Measurements from ENCODE around the gene IFT172. TPM values are rescaled to one million over a fixed set of nuclear protein-coding genes. Genes with fewer than 3 reads are reported as not detected.

The IFT172 gene
- total RNA-seq, 1 experiment from 2014 or later, result 25.3 TPM

- H3K27ac Mint-ChIP-seq, result no peak overlapping the region
- DNase-seq (ENCODE audit: low spot score) (no peak), ATAC-seq (no peak)
- H3K4me3 Mint-ChIP-seq, result no peak overlapping the region
- H3K9me3 Mint-ChIP-seq, result no peaks in the 10 kb centered on the region
- ChIA-PET CTCF (no interaction called here), POLR2A (no interaction called here)
- no peaks in the 10 kb centered on the region for H3K36me3 Mint-ChIP-seq
- TF ChIP-seq ZNF416 (CRISPR knock-in tag; IDR thresholded peaks at IDR 0.05), result no peak
- no peak for TF ChIP-seq ZSCAN18 (CRISPR knock-in tag; IDR thresholded peaks at IDR 0.05)
- no peak for TF ChIP-seq NFATC4 (CRISPR knock-in tag; IDR thresholded peaks at IDR 0.05)
- no peak for TF ChIP-seq CDX4 (CRISPR knock-in tag; IDR thresholded peaks at IDR 0.05; ENCODE audit: borderline replicate concordance)
- TF ChIP-seq SMAD3 (CRISPR knock-in tag; IDR thresholded peaks at IDR 0.05; ENCODE audit: borderline replicate concordance), result no peak
- TF ChIP-seq, protein P1, sequence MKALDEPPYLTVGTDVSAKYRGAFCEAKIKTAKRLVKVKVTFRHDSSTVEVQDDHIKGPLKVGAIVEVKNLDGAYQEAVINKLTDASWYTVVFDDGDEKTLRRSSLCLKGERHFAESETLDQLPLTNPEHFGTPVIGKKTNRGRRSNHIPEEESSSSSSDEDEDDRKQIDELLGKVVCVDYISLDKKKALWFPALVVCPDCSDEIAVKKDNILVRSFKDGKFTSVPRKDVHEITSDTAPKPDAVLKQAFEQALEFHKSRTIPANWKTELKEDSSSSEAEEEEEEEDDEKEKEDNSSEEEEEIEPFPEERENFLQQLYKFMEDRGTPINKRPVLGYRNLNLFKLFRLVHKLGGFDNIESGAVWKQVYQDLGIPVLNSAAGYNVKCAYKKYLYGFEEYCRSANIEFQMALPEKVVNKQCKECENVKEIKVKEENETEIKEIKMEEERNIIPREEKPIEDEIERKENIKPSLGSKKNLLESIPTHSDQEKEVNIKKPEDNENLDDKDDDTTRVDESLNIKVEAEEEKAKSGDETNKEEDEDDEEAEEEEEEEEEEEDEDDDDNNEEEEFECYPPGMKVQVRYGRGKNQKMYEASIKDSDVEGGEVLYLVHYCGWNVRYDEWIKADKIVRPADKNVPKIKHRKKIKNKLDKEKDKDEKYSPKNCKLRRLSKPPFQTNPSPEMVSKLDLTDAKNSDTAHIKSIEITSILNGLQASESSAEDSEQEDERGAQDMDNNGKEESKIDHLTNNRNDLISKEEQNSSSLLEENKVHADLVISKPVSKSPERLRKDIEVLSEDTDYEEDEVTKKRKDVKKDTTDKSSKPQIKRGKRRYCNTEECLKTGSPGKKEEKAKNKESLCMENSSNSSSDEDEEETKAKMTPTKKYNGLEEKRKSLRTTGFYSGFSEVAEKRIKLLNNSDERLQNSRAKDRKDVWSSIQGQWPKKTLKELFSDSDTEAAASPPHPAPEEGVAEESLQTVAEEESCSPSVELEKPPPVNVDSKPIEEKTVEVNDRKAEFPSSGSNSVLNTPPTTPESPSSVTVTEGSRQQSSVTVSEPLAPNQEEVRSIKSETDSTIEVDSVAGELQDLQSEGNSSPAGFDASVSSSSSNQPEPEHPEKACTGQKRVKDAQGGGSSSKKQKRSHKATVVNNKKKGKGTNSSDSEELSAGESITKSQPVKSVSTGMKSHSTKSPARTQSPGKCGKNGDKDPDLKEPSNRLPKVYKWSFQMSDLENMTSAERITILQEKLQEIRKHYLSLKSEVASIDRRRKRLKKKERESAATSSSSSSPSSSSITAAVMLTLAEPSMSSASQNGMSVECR (CRISPR knock-in tag; IDR thresholded peaks at IDR 0.05; ENCODE audit: borderline replicate concordance), result no peak
- TF ChIP-seq, protein P2, sequence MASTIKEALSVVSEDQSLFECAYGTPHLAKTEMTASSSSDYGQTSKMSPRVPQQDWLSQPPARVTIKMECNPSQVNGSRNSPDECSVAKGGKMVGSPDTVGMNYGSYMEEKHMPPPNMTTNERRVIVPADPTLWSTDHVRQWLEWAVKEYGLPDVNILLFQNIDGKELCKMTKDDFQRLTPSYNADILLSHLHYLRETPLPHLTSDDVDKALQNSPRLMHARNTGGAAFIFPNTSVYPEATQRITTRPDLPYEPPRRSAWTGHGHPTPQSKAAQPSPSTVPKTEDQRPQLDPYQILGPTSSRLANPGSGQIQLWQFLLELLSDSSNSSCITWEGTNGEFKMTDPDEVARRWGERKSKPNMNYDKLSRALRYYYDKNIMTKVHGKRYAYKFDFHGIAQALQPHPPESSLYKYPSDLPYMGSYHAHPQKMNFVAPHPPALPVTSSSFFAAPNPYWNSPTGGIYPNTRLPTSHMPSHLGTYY (CRISPR knock-in tag; IDR thresholded peaks at IDR 0.05), result no peak
- TF ChIP-seq PRDM15 (CRISPR knock-in tag; IDR thresholded peaks at IDR 0.05), result no peak
- peaks cover 12% of the 10 kb centered on the region for H3K27me3 Mint-ChIP-seq (ENCODE audit: low read depth)
- no peaks in the 10 kb centered on the region for H3K4me1 Mint-ChIP-seq
Measured at GRCh38 chr2:27522400-27522945, 32.9 kb upstream of the IFT172 start.

DNA sequence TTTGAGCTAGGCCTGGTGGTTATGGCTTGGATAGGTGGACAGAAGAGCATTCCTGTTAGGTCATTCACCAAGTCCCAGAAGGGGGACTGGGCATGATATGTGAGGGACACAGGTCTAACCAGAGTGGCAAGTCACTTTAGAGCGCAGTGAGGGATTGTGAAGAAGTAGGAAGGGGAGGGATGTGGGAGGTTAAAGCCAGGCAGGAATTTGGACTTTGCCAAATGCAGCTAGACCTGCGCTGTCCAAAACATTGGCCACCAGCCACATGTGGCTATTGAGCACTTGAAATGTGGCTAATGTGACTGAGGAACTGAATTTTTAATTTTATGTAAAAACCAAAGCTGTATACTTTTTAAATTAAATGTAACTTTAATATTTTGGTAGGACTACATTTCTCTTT, 30.8 kb upstream of the IFT172 start:
- Mint-ChIP-seq H3K4me1 (no peaks in the 10 kb centered on the region), H3K9me3 (no peaks in the 10 kb centered on the region), H3K27me3 (ENCODE audit: low read depth) (peaks cover 12% of the 10 kb centered on the region), H3K36me3 (no peaks in the 10 kb centered on the region), H3K27ac (no peak overlapping the region), H3K4me3 (no peak overlapping the region)
- ChIA-PET POLR2A (no interaction called here), CTCF (interaction anchor here (1.2 kb wide), 1 partner anchor 183 kb away, joined by 3 read pairs; no protein-coding TSS in a partner anchor)
- ATAC-seq (no peak), DNase-seq (ENCODE audit: low spot score) (no peak)
- TF ChIP-seq ZNF138 (CRISPR knock-in tag; conservative IDR thresholded peaks at IDR 0.05), result no peak
- TF ChIP-seq ZBTB21 (CRISPR knock-in tag; IDR thresholded peaks at IDR 0.05; ENCODE audit: borderline replicate concordance), result no peak
- TF ChIP-seq NFE2L1 (CRISPR knock-in tag; IDR thresholded peaks at IDR 0.05), result no peak
- TF ChIP-seq ZNF317 (CRISPR knock-in tag; IDR thresholded peaks at IDR 0.05; ENCODE audit: borderline replicate concordance, low read depth), result no peak
- no peak for TF ChIP-seq ZBTB43 (CRISPR knock-in tag; IDR thresholded peaks at IDR 0.05)
- TF ChIP-seq ZNF396 (CRISPR knock-in tag; IDR thresholded peaks at IDR 0.05; ENCODE audit: borderline replicate concordance), result no peak
- TF ChIP-seq, protein P3, sequence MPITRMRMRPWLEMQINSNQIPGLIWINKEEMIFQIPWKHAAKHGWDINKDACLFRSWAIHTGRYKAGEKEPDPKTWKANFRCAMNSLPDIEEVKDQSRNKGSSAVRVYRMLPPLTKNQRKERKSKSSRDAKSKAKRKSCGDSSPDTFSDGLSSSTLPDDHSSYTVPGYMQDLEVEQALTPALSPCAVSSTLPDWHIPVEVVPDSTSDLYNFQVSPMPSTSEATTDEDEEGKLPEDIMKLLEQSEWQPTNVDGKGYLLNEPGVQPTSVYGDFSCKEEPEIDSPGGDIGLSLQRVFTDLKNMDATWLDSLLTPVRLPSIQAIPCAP (CRISPR knock-in tag; IDR thresholded peaks at IDR 0.05), result no peak
- no peak for TF ChIP-seq ETV6 (CRISPR knock-in tag; IDR thresholded peaks at IDR 0.05)
- TF ChIP-seq, protein P1 (CRISPR knock-in tag; IDR thresholded peaks at IDR 0.05; ENCODE audit: borderline replicate concordance), result no peak

Measured in WTC11 (cell line).